BE2C (cell line): Measurements from ENCODE around the gene CFAP44.

Source experiments
- DNase-seq: peaks from one replicate; pipeline ENCODE4 v3.0.0-alpha.2; 2020
- H3K27me3 ChIP-seq: fragments of 250-450 bp; sonication (Bioruptor Pico); 2 replicates; pipeline ENCODE4 v1.5.1; 2020; ENCODE audit warnings: mild to moderate bottlenecking
- H3K36me3 ChIP-seq: fragments of 250-450 bp; sonication (Bioruptor Pico); 2 replicates; pipeline ENCODE4 v1.5.1; 2020; ENCODE audit warnings: mild to moderate bottlenecking
- H3K4me1 ChIP-seq: fragments of 250-450 bp; sonication (Bioruptor Pico); 2 replicates; pipeline ENCODE4 v1.5.1; 2020
- H3K4me3 ChIP-seq: 2 replicates; pipeline ENCODE4 v1.5.1; 2011; ENCODE audit warnings: low read depth, low read length
- H3K9me3 ChIP-seq: fragments of 250-450 bp; sonication (Bioruptor Pico); 2 replicates; pipeline ENCODE4 v1.5.1; 2020
- TF ChIP-seq, protein P1 (sequence below): IDR thresholded peaks from 2 replicates; pipeline ENCODE4 v1.5.1; 2012; ENCODE audit warnings: mild to moderate bottlenecking, low read depth, low read length

CFAP44 gene

DNA sequence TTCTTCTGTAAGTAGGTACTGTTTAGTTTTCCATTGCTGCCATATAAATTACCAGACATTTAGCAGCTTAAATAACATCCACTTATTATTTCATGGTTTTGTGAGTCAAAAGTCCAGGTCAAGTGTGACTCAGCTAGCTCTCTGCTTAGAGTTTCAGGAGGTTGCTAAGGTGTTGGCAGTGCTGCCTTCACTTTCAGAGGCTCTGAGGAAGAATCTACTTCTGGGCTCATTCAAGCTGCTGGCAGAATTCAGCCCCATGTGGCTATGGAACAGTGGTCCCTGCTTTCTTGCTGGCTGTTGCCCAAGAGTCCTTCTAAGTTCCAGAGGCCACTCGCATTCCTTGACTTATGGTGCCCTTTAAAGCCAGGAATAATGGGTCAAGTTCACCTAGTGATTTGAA lies 4.5 kb downstream of the CFAP44 start:
- DNase-seq = no peak
- H3K27me3 ChIP-seq = no peaks in the 10 kb centered on the region

DNA sequence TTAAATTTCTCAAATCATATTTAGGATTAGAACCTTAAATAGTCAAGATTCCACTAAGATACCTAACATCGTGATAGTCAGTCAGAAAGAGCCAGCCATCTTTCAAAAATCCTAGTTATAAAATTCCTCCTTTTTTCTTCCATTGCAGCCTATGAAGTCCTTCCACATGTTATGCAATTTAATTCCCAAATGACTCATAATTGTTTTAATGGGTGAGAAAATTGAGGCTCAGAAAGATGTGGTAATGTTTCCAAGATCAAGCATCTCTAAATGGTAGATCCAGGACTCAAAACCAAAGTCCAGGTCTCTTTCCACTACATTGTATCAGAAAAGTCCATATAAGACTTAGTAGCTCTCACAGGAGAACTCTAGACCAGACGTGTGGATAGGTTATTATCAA lies 9.5 kb downstream of the CFAP44 start:
- no peaks in the 10 kb centered on the region for H3K4me1 ChIP-seq
- no peaks in the 10 kb centered on the region for H3K27me3 ChIP-seq
- DNase-seq = no peak
- H3K9me3 ChIP-seq = no peaks in the 10 kb centered on the region; the same call in 1 of the 2 replicates
- H3K36me3 ChIP-seq = no peaks in the 10 kb centered on the region
- no peak overlapping the region for H3K4me3 ChIP-seq
- TF ChIP-seq, protein P1, sequence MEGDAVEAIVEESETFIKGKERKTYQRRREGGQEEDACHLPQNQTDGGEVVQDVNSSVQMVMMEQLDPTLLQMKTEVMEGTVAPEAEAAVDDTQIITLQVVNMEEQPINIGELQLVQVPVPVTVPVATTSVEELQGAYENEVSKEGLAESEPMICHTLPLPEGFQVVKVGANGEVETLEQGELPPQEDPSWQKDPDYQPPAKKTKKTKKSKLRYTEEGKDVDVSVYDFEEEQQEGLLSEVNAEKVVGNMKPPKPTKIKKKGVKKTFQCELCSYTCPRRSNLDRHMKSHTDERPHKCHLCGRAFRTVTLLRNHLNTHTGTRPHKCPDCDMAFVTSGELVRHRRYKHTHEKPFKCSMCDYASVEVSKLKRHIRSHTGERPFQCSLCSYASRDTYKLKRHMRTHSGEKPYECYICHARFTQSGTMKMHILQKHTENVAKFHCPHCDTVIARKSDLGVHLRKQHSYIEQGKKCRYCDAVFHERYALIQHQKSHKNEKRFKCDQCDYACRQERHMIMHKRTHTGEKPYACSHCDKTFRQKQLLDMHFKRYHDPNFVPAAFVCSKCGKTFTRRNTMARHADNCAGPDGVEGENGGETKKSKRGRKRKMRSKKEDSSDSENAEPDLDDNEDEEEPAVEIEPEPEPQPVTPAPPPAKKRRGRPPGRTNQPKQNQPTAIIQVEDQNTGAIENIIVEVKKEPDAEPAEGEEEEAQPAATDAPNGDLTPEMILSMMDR = no peak

More for the DNA sequence above, 4.5 kb downstream of the CFAP44 start:
- TF ChIP-seq, protein P1 = no peak
- no peaks in the 10 kb centered on the region for H3K9me3 ChIP-seq
- H3K4me3 ChIP-seq = no peak overlapping the region
- H3K4me1 ChIP-seq = no peaks in the 10 kb centered on the region
- H3K36me3 ChIP-seq = no peaks in the 10 kb centered on the region

DNA sequence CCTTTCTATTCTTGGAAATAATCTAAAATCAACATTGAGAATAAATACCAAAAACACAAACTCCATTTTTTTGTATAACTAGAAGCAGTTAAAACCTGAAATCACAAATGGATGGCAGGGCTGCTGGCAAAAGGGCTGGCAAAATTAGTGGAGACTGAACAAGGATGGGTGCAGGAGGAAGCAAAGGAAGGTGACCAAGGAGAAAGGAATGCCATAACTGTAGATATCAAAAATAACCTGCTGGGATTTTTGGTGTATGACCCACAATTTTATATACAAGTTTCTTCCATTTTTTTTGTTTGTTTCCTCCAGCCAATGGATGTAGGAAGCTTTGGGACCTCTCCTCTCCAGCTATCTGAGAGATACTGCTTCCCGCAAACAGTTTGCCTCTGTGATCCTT lies 12.7 kb downstream of the CFAP44 start:
- Histone ChIP-seq H3K36me3 (no peaks in the 10 kb centered on the region), H3K4me3 (no peak overlapping the region), H3K27me3 (no peaks in the 10 kb centered on the region), H3K9me3 (peaks cover 3% of the 10 kb centered on the region), H3K4me1 (no peaks in the 10 kb centered on the region)
- no peak for DNase-seq
- TF ChIP-seq, protein P1 = no peak

DNA sequence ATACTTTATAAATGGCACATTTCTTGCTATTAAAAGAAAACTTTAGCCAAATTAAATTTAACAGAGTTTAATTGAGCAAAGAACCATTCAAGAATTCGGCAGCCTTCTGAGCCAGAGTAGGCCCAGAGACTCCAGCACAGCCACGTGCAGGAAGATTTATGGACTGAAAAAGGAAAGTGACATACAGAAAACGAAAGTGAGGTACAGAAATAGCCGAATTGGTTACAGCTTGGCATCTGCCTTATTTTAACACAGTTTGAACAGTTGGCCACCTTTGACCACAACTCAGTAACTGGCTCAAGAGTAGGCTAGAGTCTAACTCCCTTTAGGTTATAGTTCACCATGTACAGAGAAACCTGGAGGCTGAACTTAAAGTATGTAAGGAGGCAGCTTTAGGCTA lies 17.6 kb downstream of the CFAP44 start:
- no peak overlapping the region for H3K4me3 ChIP-seq
- H3K27me3 ChIP-seq = no peaks in the 10 kb centered on the region
- TF ChIP-seq, protein P1 = no peak
- DNase-seq = no peak
- no peaks in the 10 kb centered on the region for H3K36me3 ChIP-seq
- H3K9me3 ChIP-seq = peaks cover 3% of the 10 kb centered on the region
- no peaks in the 10 kb centered on the region for H3K4me1 ChIP-seq

DNA sequence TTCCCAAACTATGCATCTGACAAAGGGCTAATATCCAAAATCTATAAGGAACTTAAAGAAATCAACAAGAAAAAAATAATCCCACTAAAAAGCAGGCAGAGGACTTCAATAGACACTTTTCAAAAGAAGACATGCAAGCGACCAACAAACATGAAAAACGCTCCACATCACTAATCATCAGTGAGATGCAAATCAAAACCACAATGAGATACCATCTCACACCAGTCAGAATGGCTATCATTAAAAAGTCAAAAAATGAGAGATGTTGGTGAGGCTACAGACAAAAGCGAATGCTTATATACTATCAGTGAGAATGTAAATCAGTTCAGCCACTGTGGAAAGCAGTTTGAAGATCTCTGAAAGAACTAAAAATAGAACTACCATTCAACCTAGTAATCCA lies 20.2 kb downstream of the CFAP44 start:
- TF ChIP-seq, protein P1 = no peak

DNA sequence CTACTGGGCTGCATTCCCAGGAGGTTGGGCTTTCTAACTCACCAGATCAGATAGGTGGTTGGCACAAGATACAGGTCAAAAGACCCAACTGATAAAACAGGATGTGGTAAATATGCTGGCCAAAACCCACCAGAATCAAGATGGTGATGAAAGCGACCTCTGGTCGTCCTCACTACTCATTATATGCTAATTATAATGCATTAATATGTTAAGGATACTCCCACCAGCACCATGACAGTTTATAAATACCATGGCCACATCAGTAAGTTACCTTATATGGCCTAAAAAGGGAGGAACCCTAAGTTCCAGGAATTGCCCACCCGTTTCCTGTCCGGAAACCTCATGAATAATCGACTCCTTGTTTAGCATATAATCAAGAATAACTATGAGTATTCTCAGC lies 31.6 kb downstream of the CFAP44 start:
- H3K4me1 ChIP-seq = no peaks in the 10 kb centered on the region
- TF ChIP-seq, protein P1 = no peak
- DNase-seq = no peak
- no peaks in the 10 kb centered on the region for H3K9me3 ChIP-seq
- H3K4me3 ChIP-seq = no peak overlapping the region
- H3K27me3 ChIP-seq = no peaks in the 10 kb centered on the region
- no peaks in the 10 kb centered on the region for H3K36me3 ChIP-seq

More for the DNA sequence above, 20.2 kb downstream of the CFAP44 start:
- H3K9me3 ChIP-seq = no peaks in the 10 kb centered on the region; the same call in 1 of the 2 replicates
- no peak for DNase-seq
- no peaks in the 10 kb centered on the region for H3K4me1 ChIP-seq
- H3K36me3 ChIP-seq = no peaks in the 10 kb centered on the region
- no peaks in the 10 kb centered on the region for H3K27me3 ChIP-seq
- H3K4me3 ChIP-seq = no peak overlapping the region
